Measurements from ENCODE around the gene PARG. TPM values are rescaled to one million over a fixed set of nuclear protein-coding genes. Genes with fewer than 3 reads are reported as not detected.
"Not testable (repeated sequence)": the region's sequence is repeated elsewhere in the genome, so short reads cannot be mapped to it uniquely, and the experiment has no call there.

PARG gene
- total RNA-seq (ENCODE audit: low replicate concordance): 16.0 and 33.3 TPM in 2 replicates

GRCh38 chr10:49941447-49942338, at the start of gene PARG, which contains the start of gene TIMM23B:
PARG (minus strand) TSS chr10:49942027; CDS start chr10:49941725, 302 bp downstream.
TIMM23B (plus strand) TSS chr10:49942053; CDS start chr10:49942195, 142 bp downstream.
- H3K4me3 ChIP-seq (ENCODE audit: low read depth, low read length): peak within 1 kb of the TSS; percentile 80
- peak; percentile 73 for DNase-seq (ENCODE audit: low read depth)

GRCh38 chr10:49988376-49988775, 46.5 kb upstream of the PARG start, which contains the start of gene AGAP6:
AGAP6 (plus strand) TSS chr10:49988406; CDS start chr10:49988716, 310 bp downstream.
- H3K4me3 ChIP-seq (ENCODE audit: low read depth, low read length); DNase-seq (ENCODE audit: low read depth): not testable (repeated sequence)

- not testable (repeated sequence) for H3K4me3 ChIP-seq (ENCODE audit: low read depth, low read length); DNase-seq (ENCODE audit: low read depth)
These were observed 45.4 kb upstream of the PARG start for GRCh38 chr10:49987207-49987606.

DNA sequence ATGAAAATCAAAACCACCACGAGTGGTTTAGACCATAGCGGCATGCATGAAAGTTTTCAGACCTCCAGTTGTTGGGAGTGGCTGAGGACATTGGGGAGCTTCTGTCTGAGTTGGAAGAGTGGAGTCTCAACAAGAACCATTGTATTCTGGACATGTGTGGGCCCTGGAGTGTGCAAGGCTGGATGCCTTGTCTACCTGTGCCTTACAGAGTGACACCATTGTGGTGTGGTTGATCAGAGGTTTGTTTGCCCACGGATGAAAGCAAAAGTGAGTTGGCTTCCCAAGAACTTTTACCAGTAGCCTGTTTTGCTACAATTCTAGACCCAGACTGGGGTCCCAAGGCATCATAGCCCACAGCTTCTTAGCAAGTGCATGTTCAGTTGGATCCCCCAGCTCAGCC, 35.9 kb upstream of the PARG start:
- not testable (repeated sequence) for DNase-seq (ENCODE audit: low read depth); H3K4me3 ChIP-seq (ENCODE audit: low read depth, low read length)

DNA sequence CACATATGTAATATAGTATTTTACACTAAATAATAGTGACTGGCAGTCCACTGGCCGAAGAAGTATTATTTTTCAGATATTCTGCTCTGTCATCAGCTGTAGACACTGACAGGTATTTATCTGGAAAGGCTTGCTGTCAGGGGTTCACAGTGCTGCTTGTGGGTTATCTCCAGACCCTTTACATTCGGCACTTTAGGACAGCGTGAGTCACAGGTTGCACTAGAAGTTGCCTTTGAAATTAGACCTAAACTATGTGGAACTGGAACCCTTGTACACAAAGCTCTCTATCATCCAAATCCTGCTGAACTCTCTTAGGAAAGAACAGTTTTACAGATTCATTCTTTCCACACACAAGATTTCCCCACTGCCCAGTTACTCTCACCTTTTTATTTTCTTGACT, 30.3 kb upstream of the PARG start:
- DNase-seq (ENCODE audit: low read depth); H3K4me3 ChIP-seq (ENCODE audit: low read depth, low read length): not testable (repeated sequence)

DNA sequence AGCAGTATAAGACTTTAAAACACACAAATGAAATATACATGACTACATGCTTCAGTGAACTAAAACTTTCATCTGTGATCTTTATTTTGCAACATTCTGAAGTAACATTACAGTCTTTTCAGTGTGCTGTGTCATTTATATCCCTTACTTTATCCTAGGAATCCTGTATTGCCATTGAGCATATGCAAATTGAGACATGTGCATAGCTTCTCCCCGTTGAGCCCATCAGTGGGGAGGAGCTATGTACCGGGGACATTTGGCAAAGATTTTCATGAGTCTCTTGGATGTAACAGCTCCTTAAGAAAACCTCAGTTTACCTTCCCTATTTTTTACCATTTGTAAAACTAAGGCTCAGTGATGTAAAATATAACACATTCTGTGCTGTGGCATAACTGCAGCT, 29.6 kb upstream of the PARG start:
- not testable (repeated sequence) for H3K4me3 ChIP-seq (ENCODE audit: low read depth, low read length); DNase-seq (ENCODE audit: low read depth)

DNA sequence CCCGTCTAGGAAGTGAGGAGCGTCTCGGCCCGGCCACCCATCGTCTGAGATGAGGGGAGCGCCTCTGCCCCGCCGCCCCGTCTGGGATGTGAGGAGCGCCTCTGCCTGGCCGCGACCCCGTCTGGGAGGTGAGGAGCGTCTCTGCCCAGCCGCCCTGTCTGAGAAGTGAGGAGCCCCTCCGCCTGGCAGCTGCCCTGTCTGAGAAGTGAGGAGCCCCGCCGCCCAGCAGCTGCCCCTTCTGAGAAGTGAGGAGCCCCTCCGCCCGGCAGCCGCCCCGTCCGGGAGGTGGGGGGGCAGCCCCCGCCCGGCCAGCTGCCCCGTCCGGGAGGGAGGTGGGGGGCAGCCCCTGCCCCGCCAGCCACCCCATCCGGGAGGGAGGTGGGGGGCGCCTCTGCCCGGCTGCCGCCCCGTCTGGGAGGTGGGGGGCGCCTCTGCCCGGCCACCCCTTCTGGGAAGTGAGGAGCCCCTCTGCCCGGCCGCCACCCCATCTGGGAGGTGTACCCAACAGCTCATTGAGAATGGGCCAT, 28.6 kb upstream of the PARG start:
- not testable (repeated sequence) for H3K4me3 ChIP-seq (ENCODE audit: low read depth, low read length); DNase-seq (ENCODE audit: low read depth)

DNA sequence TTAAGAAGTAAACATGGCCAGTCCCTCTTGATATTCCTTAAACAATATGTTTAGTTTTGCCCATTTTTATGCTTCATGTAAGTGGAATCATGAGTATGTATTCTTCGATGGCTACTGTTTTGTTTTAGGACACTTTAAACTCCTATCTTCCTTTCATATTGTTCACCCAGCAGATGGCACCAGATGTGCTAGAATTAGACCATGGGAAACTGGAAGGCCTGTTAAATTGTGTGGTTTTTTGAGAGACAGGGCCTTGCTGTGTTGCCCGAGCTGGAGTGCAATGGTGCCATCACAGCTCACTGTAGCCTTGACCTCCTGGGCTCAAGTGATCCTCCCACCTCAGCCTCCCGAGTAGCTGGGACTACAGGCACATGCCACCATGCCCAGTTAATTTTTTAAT, 11.3 kb upstream of the PARG start:
- not testable (repeated sequence) for H3K4me3 ChIP-seq (ENCODE audit: low read depth, low read length)
- peak; percentile 19 for DNase-seq (ENCODE audit: low read depth)

GRCh38 chr10:49952006-49952405, 10.2 kb upstream of the PARG start:
- DNase-seq (ENCODE audit: low read depth): not testable (repeated sequence)

DNA sequence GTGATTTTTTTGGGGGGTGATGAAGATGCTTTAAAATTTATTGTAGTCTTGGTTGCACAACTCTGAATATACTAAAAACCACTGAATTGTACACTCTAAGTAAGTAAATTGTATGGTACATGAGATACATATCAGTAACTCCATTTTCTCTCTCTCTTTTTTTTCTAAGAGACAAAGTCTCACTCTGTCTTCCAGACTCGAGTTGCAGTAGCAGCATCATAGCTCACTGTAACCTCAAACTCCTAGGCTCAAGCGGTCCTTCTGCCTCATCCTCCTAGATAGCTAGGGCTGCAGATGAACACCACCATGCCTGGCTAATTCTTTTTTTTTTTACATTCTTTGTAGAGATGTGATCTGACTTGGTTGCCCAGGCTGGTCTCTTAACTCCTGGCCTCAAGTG, 6.9 kb upstream of the PARG start:
- DNase-seq (ENCODE audit: low read depth); H3K4me3 ChIP-seq (ENCODE audit: low read depth, low read length): not testable (repeated sequence)

More at GRCh38 chr10:49952006-49952405, 10.2 kb upstream of the PARG start:
- not testable (repeated sequence) for H3K4me3 ChIP-seq (ENCODE audit: low read depth, low read length)

GRCh38 chr10:49948142-49948541, 6.3 kb upstream of the PARG start:
- H3K4me3 ChIP-seq (ENCODE audit: low read depth, low read length); DNase-seq (ENCODE audit: low read depth): not testable (repeated sequence)

GRCh38 chr10:49943607-49944006, 1.8 kb upstream of the PARG start:
- not testable (repeated sequence) for DNase-seq (ENCODE audit: low read depth); H3K4me3 ChIP-seq (ENCODE audit: low read depth, low read length)

DNA sequence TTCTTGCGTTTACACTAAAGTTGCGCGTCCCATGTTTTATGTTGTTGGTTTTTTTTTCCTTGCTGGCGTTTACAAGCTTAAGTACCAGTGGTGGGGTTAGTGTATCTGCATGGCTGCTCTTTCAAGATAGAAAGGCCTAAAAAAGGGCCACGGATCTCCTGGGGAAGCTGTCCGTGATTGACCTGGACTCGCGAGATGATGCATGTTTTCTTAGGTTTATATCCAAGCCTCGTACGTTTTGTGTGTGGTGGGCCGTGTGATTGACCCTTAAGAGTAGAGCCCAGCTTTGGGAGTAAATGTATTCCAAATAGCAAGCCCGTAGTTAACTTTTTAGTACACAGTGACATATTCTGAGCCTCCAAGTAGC, 495 bp upstream of the PARG start:
- peak; percentile 12 for DNase-seq (ENCODE audit: low read depth)
- H3K4me3 ChIP-seq (ENCODE audit: low read depth, low read length): peak overlapping the region; percentile 80

- not testable (repeated sequence) for H3K4me3 ChIP-seq (ENCODE audit: low read depth, low read length); DNase-seq (ENCODE audit: low read depth)
These were observed 9.7 kb downstream of the PARG start for GRCh38 chr10:49931959-49932728.

- not testable (repeated sequence) for DNase-seq (ENCODE audit: low read depth); H3K4me3 ChIP-seq (ENCODE audit: low read depth, low read length)
These were observed 10.6 kb downstream of the PARG start for GRCh38 chr10:49931276-49931675.

- DNase-seq (ENCODE audit: low read depth): not testable (repeated sequence)
These were observed 18.3 kb downstream of the PARG start for GRCh38 chr10:49923572-49923971.

GRCh38 chr10:49922041-49922440, 19.8 kb downstream of the PARG start:
- H3K4me3 ChIP-seq (ENCODE audit: low read depth, low read length); DNase-seq (ENCODE audit: low read depth): not testable (repeated sequence)

More at GRCh38 chr10:49923572-49923971, 18.3 kb downstream of the PARG start:
- not testable (repeated sequence) for H3K4me3 ChIP-seq (ENCODE audit: low read depth, low read length)

- not testable (repeated sequence) for DNase-seq (ENCODE audit: low read depth)
These were observed 23.9 kb downstream of the PARG start for GRCh38 chr10:49917927-49918326.

GRCh38 chr10:49916451-49916850, 25.4 kb downstream of the PARG start:
- DNase-seq (ENCODE audit: low read depth); H3K4me3 ChIP-seq (ENCODE audit: low read depth, low read length): not testable (repeated sequence)

More at GRCh38 chr10:49917927-49918326, 23.9 kb downstream of the PARG start:
- H3K4me3 ChIP-seq (ENCODE audit: low read depth, low read length): not testable (repeated sequence)

Data from fibroblast of the aortic adventitia (primary cell).